Measurements from ENCODE around the gene HDAC5.
"Not testable (repeated sequence)": the region's sequence is repeated elsewhere in the genome, so short reads cannot be mapped to it uniquely, and the experiment has no call there.

Gene HDAC5

DNA sequence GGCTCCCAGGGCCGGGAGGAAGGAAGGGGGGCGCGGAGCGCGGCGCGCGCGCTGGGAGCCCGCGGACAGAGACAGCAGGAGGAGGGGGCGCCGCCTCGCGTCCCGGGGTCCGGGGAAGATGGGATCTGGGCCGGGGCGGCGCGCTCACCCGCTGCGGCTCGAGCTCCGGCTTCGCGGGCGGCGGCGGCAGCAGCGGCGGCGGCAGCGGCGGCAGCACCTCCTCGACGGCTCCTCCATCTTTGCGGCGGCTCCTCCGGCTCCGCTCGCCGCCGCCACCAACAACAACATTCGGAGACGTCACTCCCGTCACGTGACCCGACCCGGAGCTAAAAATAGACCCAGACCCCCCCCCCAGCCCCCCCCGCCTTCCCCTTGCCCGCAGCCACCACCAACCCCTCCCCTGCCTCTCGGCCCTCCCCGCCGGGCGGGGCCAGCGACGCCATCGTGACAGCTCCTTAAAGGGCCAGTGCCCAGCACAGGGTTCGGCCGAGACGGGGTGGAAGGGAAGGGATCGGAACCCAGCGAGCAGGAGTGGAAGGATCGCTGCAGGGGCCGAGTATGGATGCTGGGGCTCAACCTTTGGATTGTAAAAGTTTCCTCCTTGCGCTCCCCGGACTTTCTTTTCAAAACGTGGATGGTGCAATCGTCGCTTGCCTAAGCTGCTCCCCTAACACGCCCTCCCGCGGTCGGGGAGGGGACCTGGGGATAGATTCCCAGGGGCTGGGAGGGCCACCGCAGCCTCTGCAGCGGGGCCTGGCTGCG, at the start of gene HDAC5:
Gene HDAC5 (minus strand): TSS at position 286 of the 762 bp plus-strand sequence. CDS start 6,126 bp downstream, outside the sequence.
- no peak for FAIRE-seq

DNA sequence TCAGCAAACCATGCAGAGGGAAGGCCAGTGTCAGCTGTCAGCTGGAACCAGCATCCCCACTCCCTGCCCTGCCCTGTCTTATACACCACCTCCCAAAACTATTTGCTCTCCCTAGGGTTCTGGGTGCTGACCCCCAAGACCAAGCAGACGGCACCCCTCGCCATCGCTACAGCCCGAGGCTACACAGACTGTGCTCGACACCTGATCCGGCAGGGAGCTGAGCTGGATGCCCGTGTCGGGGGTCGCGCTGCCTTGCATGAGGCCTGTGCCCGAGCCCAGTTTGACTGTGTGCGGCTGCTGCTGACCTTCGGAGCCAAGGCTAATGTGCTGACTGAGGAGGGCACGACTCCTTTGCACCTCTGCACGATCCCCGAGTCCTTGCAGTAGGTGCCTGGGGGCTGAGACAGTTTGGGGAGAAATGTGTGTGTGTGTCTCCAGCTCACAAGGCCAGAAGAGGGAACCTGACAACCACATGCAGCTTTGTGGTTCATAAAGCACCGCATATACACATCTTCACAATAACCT, 48.6 kb upstream of the HDAC5 start:
- no peak for FAIRE-seq

DNA sequence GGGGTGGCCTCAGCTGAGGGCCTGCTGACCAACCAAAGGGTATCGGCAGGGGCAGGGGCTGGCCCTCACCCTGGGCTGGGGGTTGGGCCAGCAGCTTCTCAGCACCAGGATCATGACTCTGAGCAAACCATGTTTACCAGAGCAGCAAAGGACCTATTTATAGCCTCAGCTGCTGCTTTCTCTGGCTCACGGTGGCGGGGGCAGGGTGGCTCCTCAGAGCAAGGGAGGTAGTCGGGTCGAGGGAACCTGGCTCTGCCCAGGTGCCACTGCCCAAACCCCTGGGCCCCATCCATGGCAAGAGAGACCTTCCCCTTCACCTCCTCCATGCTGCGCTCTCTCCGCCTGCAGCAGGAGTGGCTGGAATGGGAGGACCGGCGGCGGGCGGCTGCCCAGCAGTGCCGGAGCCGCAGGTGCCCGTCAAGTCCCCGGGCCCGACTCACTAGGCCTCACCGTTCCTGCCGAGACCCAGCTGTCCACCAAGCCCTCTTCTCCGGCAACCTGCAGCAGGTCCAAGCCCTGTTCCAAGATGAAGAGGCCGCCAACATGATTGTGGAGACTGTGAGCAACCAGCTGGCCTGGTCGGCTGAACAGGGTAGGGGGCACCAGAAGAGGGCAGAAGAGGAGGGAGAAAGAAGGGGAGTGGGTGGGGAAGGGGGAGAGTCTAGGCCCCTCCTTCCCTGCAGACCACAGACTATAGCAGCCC, 47.2 kb upstream of the HDAC5 start, which contains the start of gene ASB16:
Gene ASB16 (plus strand): TSS at position 206 of the 703 bp plus-strand sequence. CDS start 86 bp downstream, at position 292.
- FAIRE-seq: no peak

DNA sequence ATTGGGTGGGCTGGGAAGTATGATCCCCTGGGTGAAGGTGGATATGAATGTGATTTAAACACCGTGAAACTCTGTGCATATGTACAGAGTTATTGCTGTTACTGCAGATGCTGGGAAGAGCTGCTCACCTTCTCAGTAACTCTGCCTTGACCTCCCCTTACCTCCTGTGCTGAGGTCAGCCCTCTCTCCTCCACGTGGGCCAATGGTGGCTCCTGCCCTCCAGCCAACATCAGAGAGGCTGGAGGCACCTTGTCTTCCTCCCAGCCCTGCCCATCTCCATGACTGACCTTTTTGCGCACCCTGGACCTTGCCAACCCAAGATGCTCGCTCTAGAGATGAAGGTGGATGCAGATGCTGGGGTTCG, 46.7 kb upstream of the HDAC5 start:
- no peak for FAIRE-seq

DNA sequence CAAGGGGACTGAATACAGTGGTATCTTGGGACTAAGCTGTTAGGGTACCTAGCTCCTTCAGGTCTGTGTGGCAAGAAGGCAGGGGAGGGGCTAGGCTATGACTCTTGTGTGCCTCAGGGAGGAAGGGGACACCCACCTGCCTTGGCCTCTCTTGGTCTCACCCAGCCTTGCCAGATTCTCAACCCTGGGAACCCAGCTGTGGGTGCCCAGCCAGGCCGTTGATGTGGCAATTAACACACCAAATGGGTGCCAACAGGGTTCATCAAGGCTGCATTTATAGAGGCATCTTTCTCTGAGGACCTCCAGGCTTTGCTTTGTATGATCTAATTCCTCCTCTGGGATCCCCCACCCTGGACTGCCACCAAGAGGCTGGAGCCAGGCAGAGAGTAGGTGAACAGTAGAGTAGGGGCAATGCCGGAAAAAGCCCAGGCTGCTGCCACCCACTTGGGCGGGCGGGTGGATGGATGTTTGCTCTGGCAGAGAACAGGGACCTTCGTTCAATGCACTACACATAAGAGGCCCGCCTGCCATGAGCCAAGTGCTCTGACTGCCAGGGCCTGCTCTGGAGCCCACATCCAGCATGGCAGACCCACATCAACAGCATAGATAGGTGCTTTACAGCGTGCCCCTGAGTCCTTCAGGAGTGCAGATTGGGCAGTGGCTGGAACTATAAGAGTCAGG, 43.9 kb upstream of the HDAC5 start:
- FAIRE-seq: no peak

DNA sequence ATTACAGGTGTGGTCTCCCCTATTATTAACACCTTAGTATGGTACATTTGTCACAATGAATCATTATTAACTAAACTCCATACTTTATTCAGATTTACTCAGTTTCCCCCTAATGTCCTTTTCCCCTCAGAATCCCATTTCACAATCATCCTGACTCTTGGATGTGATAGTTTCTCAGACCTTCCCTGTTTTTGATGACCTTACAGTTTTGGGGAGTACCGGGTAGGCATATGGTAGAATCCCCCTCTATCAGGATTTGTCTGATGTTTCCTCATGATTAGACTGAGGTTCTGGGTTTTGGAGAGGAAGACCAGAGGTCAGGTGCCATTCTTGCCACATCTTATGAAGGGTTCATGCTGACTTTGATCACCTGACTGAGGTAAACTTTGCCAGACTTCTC, 41.0 kb upstream of the HDAC5 start:
- FAIRE-seq: no peak

DNA sequence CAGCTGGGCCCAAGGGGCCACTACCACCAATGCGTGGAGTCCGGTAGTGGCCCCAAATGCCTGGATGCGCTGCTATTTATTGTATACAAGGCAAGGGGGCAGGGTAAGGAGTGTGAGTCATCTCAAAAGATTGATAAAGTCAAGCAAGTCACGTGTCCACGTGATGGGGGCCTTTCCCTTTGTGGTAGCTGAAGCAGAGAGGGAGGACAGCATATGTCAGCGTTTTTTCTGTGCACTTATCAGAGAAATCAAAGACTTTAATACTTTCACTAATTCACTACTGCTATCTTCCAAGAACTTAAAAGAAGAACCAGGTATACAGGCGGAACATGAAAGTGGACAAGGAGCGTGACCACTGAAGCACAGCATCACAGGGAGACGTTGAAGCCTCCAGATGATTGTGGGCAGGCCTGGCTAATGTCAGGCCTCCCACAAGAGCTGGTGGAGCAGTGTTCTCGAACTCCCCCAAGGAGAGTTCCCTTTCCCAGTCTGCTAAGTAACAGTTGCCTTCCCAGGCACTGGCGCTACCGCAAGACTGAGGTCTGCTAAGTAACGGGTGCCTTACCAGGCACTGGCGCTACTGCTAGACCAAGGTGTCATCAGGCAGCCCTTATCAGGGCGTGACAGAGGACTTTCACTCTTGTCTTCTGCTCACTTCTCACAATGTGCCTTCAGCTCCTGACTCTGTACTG, 36.2 kb upstream of the HDAC5 start:
- no peak for FAIRE-seq

DNA sequence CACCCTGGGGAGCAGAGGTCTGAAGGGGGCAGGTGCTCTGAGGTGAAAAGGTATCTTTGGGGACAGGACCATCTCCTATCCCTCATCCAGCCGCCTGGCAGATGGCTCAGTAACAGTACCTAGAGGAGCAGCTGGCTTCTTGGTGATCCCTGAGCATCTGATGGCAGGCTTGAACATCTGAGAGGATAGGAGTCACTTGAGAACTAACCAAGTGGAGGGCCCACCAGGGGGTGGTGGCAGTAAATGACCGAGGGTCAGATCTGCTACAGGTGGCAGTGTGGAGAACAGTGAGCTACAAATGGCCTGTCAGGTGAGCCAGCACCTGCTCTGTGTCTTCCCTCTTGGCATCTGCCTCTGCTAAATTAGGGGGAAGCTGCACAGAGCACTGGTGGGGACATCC, 32.0 kb upstream of the HDAC5 start:
- no peak for FAIRE-seq

DNA sequence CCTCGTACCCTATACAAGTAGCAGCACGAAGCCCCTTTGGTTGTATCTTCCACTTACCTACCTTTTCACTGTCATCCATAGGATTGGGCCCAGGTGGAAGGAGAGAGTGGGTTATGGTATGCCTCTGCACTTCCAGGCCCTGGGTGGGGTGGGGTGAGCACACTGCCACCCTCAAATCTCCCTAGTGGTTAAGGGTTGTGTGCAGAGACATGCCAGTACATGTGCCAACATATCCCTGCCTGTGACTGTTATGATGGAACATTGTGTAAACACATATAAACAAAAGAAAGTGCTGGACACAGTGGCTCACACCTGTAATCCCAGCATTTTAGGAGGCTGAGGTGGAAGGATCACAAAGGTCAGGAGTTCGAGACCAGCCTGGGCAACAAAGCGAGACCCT, 29.4 kb upstream of the HDAC5 start:
- no peak for FAIRE-seq

DNA sequence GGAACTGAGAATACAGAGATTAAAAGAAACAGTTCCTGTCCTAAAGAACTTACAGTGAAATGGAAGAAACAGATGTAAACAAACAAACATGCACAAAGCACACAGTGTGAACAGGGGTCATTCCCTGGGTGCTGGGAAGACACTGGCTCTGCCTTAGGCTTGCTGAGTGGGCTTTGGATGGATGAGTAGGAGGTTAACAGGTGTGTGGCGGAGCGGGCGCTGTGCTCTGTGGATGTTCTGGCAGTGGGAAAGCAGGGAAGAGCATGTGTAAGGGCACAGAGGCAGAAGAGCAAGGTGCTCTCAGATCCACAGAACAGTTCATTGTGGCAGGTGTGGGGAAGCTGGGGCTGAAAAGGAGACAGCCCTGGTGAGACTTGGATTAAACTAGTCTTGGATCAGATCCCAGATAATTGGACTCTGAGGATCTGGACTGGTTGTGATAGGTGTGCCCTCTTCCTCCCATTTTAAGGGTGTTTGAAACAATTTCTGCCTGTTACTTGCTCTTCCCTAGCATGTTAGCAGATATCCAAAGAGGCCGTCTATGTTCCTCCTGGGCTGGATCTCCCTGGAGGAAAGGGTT, 26.4 kb upstream of the HDAC5 start:
- FAIRE-seq: no peak

DNA sequence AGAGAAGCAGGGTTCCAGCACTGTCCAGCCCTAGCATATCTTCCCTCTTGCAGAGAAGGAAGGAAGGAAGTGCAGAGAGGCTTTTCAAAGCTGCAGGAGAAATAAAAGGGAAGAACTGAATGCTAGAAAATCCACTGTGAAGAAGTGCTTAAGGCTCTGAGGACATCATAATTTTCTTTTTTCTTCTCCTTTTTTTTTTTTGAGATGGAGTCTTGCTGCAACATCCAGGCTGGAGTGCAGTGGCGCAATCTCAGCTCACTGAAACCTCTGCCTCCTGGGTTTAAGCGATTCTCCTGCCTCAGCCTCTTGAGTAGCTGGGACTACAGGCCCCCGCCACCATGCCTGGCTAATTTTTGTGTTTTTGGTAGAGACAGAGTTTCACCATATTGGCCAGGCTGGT, 25.6 kb upstream of the HDAC5 start:
- FAIRE-seq: not testable (repeated sequence)

DNA sequence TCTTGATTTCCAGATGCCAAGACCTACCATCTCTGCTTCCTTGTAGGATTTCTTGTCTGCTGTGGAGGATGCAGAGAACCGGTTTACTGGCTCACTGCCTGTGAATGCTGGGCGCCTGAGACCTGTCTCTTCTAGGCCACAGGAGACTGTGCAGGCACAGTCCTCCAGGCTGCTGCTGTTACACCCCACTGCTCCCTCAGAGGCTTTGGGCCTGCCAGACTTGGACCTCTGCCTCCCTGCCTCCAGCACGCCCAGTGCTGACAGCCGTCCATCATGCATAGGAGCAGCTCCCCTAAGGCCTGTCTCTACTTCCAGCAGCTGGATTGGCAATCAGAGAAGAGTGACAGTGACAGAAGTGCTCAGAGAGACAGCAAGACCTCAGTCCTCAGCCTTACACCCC, 24.4 kb upstream of the HDAC5 start:
- no peak for FAIRE-seq

DNA sequence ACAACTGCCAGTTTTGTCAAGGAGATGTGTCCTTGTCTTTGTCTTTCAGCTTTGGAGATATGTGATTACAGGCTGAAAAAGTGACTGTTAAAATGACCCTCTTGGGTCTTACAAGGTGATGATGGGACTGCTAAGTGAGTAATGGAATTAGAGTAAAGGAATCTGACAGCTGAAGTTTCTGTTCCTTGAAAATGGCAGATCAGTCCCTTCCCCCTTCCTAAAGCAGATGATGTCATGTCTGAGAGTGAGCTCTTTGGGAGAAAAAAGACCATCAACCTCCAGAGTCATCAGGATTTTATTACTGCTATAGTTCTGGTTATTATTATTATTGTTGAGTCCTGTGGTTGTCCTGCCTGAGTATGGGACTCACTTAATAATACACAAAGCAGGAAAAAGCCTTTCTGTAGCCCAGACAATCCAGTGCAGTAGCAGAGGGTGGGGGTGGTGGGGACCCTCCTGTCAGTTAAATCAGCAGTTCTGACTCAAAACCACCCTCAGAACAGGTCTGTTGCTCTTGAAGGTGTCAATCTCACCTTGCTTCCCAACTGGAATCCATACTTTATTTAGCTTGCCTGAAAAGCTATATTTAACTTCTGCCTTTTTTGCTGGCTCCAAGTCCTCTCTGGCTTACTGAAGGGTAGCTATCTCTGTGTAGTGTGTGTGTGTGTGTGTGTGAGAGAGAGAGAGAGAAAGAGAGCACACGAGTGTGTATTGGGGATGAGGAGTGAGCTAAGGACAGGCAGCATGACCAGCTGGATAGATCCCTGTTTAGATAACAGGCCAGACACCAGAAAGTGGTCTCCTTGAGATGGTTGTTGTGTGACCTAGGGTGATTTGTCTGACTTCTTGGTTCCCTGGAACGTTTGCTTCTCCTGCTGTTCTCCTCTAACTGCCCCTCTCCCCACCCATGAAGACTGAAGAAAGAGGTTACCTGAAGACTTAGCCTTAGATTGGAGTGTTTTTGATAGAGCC, 23.2 kb upstream of the HDAC5 start:
- no peak for FAIRE-seq

DNA sequence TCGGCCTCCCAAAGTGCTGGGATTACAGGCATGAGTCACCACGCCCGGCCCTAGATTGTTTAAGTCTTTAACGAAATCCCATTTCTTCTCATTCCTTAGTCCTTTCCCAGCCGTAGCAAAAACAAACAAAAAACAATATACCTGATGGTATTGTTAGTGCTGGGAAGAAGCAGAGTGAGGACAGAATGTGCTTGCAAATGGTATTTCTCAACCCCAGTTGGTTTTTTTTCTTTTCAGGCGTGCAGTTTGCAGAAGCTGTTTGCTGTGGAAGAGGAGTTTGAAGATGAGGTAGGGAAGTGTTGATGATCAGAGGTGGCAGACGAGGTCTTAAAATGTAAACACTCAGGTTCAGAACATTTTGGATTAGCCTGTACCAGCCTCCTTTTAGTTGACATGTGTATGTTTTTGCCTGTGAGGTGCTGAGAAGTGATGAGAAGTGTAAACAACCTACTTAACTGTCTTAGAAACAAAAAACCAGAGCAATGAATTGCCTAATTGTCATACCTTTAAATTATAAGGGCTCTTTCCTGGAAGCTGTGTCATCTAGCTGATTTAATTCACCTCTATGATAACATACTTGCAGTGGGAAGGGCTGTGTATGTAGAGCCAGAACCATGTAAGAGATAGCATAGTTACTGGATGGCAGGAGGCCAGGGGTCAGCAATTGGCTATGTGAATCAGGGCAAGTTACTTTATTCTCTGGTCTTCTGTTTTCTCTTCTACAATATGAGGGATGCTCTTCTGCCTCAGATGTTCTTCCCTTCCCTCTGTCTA, 21.7 kb upstream of the HDAC5 start:
- no peak for FAIRE-seq

DNA sequence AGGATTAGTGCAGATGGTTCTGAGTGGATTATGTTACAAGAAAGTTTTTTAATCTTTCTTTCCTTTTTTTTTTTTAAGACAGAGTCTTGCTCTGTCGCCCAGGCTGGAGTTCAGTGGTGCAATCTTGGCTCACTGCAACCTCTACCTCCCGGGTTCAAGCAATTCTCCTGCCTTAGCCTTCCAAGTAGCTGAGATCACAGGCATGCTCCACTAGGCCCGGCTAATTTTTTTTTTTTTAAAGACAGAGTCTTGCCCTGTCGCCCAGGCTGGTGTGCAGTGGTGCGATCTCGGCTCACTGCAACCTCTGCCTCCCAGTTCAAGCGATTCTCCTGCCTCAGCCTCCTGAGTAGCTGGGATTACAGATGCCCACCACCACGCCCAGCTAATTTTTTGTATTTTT, 20.5 kb upstream of the HDAC5 start:
- FAIRE-seq: not testable (repeated sequence)

DNA sequence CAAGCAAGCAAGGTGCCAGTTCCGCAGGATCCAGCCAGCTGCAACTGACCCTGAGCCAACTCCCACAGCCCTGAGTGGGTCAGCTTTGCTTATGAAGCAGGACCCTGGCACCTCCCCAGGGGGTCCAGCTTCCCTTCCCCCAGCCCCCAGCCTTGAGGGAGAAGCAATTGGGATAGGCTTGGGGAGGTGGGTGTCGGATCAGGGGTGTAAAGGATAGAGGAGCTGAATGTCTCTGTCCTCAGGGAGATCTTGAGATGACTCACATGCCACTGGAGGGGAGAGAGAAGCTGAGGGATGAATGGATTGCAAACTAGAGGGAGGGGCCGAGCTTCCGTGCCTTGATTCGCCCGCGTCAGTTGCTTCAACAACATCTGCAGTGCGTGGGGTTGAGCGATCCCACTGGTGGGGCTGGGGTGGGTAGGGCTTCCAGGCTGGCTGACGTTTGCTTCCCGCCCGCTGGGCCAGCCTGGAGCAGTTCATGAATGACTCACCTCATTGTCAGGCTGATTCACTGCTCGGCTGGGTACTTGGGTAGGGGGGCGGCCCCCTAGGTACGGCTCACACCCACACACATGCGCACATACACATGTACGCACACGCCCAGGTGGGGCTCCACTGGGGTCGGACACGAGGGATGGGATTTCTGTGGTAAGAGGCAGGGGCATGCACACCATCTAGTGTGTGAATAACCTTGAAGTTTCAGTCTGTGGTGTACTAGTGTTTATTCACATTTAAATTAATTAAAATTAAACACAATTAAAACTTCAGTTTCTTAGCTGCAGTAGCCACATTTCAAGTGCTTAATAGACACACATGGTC, 14.7 kb upstream of the HDAC5 start:
- FAIRE-seq: no peak

DNA sequence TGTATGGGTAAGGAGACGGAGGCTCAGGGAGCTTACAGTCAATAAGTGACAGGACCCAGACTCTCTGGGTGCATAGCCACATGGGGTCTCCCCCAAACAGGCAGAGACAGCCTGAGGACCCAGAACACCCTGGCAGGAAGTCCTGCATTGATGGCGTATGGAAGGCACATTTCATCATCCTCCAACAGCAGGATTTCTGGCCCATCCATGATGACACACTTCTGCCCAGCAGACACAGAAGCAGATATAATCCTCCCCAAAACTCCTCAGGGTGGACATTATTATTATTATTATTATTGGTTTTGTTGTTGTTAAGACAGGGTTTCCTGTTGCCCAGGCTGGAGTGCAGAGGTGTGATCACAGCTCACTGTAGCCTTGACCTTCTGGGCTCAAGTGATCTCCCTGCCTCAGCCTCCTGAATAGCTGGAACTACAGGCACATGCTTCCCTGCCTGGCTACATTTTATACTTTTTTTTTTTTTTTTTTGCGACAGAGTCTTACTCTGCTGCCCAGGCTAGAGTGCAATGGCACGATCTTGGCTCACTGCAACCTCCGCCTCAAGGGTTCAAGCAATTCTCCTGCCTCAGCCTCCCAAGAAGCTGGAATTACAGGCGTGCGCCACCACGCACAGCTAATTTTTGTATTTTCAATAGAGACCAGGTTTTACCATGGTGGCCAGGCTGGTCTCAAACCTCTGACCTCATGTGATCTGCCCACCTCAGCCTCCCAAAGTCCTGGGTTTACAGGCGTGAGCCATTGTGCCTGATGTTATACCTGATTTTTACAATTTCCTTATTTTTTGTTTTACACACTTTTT, 11.5 kb upstream of the HDAC5 start:
- FAIRE-seq: no peak

DNA sequence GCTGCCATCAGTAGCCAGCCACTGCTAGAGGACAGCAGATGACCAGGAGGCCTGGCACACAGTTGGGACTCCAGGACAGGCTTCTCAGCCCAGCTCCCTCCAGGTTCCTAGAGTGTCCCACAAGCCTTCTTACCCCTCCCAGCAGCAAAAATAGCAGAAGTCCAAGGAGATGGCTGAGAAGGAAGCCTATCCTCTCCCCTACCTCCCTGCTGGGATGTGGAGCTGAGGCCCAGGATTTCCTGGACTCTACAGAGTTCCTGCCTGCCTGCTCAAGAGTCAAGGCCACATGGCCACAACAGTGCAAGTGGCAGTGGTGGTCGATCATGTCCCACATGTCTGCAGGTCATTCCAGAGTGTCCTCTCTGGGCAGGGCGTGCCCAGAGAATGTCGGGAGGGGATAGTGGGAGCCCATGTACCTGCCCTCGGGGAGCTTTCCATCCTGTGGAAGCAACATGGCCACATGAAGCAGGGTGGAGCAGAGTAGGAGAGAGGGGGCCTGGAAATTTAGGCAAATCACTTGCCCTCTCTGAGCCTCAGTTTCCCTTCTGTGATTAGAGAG, 10.6 kb upstream of the HDAC5 start:
- no peak for FAIRE-seq
